Neuron (in vitro differentiated cells): ENCODE data around the gene SPATA2.

Experiments
- H2AFZ ChIP-seq: one replicate; pipeline ENCODE4 v1.6.1; 2013; ENCODE audit warnings: low read depth, mild to moderate bottlenecking, inconsistent platforms, low read length, moderate library complexity
- H3K27me3 ChIP-seq: one replicate; pipeline ENCODE4 v1.6.1; 2013; ENCODE audit warnings: low read length; ENCODE audit not compliant: insufficient read depth
- H3K36me3 ChIP-seq: one replicate; pipeline ENCODE4 v1.6.1; 2013; ENCODE audit warnings: low read length; ENCODE audit not compliant: insufficient read depth
- H3K4me1 ChIP-seq: one replicate; pipeline ENCODE4 v1.6.1; 2013; ENCODE audit warnings: low read length; ENCODE audit not compliant: insufficient read depth
- H3K4me3 ChIP-seq: 2 replicates; pipeline ENCODE4 v1.5.1; 2013; ENCODE audit warnings: mild to moderate bottlenecking, low read length, moderate library complexity
- H3K9me3 ChIP-seq: one replicate; pipeline ENCODE4 v1.6.1; 2013; ENCODE audit warnings: low read length

Gene SPATA2

GRCh38 chr20:49880177-49880576 lies 35.2 kb downstream of the SPATA2 start:
- Histone ChIP-seq H3K27me3 (no peaks in the 10 kb centered on the region), H3K4me1 (no peaks in the 10 kb centered on the region), H2AFZ (no peak overlapping the region), H3K4me3 (no peak overlapping the region), H3K36me3 (peaks cover 50% of the 10 kb centered on the region), H3K9me3 (no peaks in the 10 kb centered on the region)

GRCh38 chr20:49878977-49879376 lies 36.4 kb downstream of the SPATA2 start:
- no peak overlapping the region for H2AFZ ChIP-seq
- no peak overlapping the region for H3K4me3 ChIP-seq
- H3K27me3 ChIP-seq: no peaks in the 10 kb centered on the region
- H3K9me3 ChIP-seq: no peaks in the 10 kb centered on the region
- H3K4me1 ChIP-seq: no peaks in the 10 kb centered on the region
- peaks cover 46% of the 10 kb centered on the region for H3K36me3 ChIP-seq

GRCh38 chr20:49877386-49877921 lies 37.9 kb downstream of the SPATA2 start:
- no peaks in the 10 kb centered on the region for H3K9me3 ChIP-seq
- no peak overlapping the region for H2AFZ ChIP-seq
- no peak overlapping the region for H3K4me3 ChIP-seq
- H3K36me3 ChIP-seq: peaks cover 34% of the 10 kb centered on the region
- H3K27me3 ChIP-seq: no peaks in the 10 kb centered on the region
- H3K4me1 ChIP-seq: no peaks in the 10 kb centered on the region

GRCh38 chr20:49874696-49875095 lies 40.6 kb downstream of the SPATA2 start:
- Histone ChIP-seq H3K4me3 (no peak overlapping the region), H3K27me3 (no peaks in the 10 kb centered on the region), H3K36me3 (peaks cover 21% of the 10 kb centered on the region), H2AFZ (no peak overlapping the region), H3K9me3 (no peaks in the 10 kb centered on the region), H3K4me1 (no peaks in the 10 kb centered on the region)

- H3K36me3 ChIP-seq: peaks cover 11% of the 10 kb centered on the region
- H3K4me3 ChIP-seq: no peak overlapping the region
- no peaks in the 10 kb centered on the region for H3K27me3 ChIP-seq
- H3K4me1 ChIP-seq: no peaks in the 10 kb centered on the region
- H3K9me3 ChIP-seq: no peaks in the 10 kb centered on the region
- H2AFZ ChIP-seq: no peak overlapping the region
Observed at GRCh38 chr20:49872056-49872455, 43.3 kb downstream of the SPATA2 start.

GRCh38 chr20:49871391-49871948 lies 43.9 kb downstream of the SPATA2 start:
- H3K4me1 ChIP-seq: no peaks in the 10 kb centered on the region
- peaks cover 11% of the 10 kb centered on the region for H3K36me3 ChIP-seq
- no peaks in the 10 kb centered on the region for H3K27me3 ChIP-seq
- no peak overlapping the region for H3K4me3 ChIP-seq
- no peaks in the 10 kb centered on the region for H3K9me3 ChIP-seq
- no peak overlapping the region for H2AFZ ChIP-seq

GRCh38 chr20:49870261-49870660 lies 45.1 kb downstream of the SPATA2 start:
- Histone ChIP-seq H3K4me3 (no peak overlapping the region), H3K4me1 (no peaks in the 10 kb centered on the region), H3K36me3 (peaks cover 9% of the 10 kb centered on the region), H3K27me3 (no peaks in the 10 kb centered on the region), H2AFZ (no peak overlapping the region), H3K9me3 (no peaks in the 10 kb centered on the region)

- H3K4me3 ChIP-seq: no peak overlapping the region
- no peaks in the 10 kb centered on the region for H3K9me3 ChIP-seq
- H3K4me1 ChIP-seq: no peaks in the 10 kb centered on the region
- peaks cover 16% of the 10 kb centered on the region for H3K36me3 ChIP-seq
- H3K27me3 ChIP-seq: no peaks in the 10 kb centered on the region
- H2AFZ ChIP-seq: no peak overlapping the region
Observed at GRCh38 chr20:49868964-49869363, 46.4 kb downstream of the SPATA2 start.

- peaks cover 16% of the 10 kb centered on the region for H3K36me3 ChIP-seq
- no peaks in the 10 kb centered on the region for H3K27me3 ChIP-seq
- H3K9me3 ChIP-seq: no peaks in the 10 kb centered on the region
- H3K4me1 ChIP-seq: no peaks in the 10 kb centered on the region
- H2AFZ ChIP-seq: no peak overlapping the region
- no peak overlapping the region for H3K4me3 ChIP-seq
Observed at GRCh38 chr20:49868538-49868937, 46.8 kb downstream of the SPATA2 start.

- no peaks in the 10 kb centered on the region for H3K4me1 ChIP-seq
- peaks cover 16% of the 10 kb centered on the region for H3K36me3 ChIP-seq
- no peak overlapping the region for H2AFZ ChIP-seq
- no peaks in the 10 kb centered on the region for H3K27me3 ChIP-seq
- no peak overlapping the region for H3K4me3 ChIP-seq
- no peaks in the 10 kb centered on the region for H3K9me3 ChIP-seq
Observed at GRCh38 chr20:49867453-49868215, 47.7 kb downstream of the SPATA2 start.

- Histone ChIP-seq H3K4me1 (no peaks in the 10 kb centered on the region), H3K36me3 (peaks cover 16% of the 10 kb centered on the region)
Observed at GRCh38 chr20:49866051-49866450, 49.3 kb downstream of the SPATA2 start.

GRCh38 chr20:49865559-49865958 lies 49.8 kb downstream of the SPATA2 start:
- Histone ChIP-seq H3K4me3 (no peak overlapping the region), H2AFZ (no peak overlapping the region), H3K36me3 (peaks cover 16% of the 10 kb centered on the region), H3K27me3 (no peaks in the 10 kb centered on the region), H3K9me3 (no peaks in the 10 kb centered on the region), H3K4me1 (no peaks in the 10 kb centered on the region)

More at GRCh38 chr20:49866051-49866450, 49.3 kb downstream of the SPATA2 start:
- no peak overlapping the region for H3K4me3 ChIP-seq
- H3K27me3 ChIP-seq: no peaks in the 10 kb centered on the region
- no peak overlapping the region for H2AFZ ChIP-seq
- no peaks in the 10 kb centered on the region for H3K9me3 ChIP-seq

- H2AFZ ChIP-seq: no peak overlapping the region
- H3K4me1 ChIP-seq: no peaks in the 10 kb centered on the region
- no peak overlapping the region for H3K4me3 ChIP-seq
- H3K36me3 ChIP-seq: peaks cover 20% of the 10 kb centered on the region
- H3K9me3 ChIP-seq: no peaks in the 10 kb centered on the region
- no peaks in the 10 kb centered on the region for H3K27me3 ChIP-seq
Observed at GRCh38 chr20:49863666-49864065, 51.7 kb downstream of the SPATA2 start.
